ENCODE measurements around the gene IMPA2. TPM values are rescaled to one million over a fixed set of nuclear protein-coding genes. Genes with fewer than 3 reads are reported as not detected.

The IMPA2 gene
- polyA plus RNA-seq (2011; rRNA removed): 12.8 and 15.3 TPM in 2 replicates
- 10.9 and 13.4 TPM in 2 replicates for polyA minus RNA-seq (2011; rRNA and poly(A)+ RNA removed)

- no peak for DNase-seq (ENCODE audit: low read depth, low spot score)
- POLR2A ChIA-PET: interaction anchor here (0.6 to 3.7 kb wide), 14 partner anchors 9 to 308 kb away, joined by 3 to 23 read pairs (median 7); no protein-coding TSS in a partner anchor
Measured at GRCh38 chr18:11981192-11981542, at the start of gene IMPA2. Gene IMPA2 (plus strand): TSS chr18:11981507. CDS start chr18:11981670, 163 bp downstream.

GRCh38 chr18:11932393-11932792, 48.9 kb upstream of the IMPA2 start:
- DNase-seq (ENCODE audit: low read depth, low spot score): no peak
- POLR2A ChIA-PET: no interaction called here
- Histone ChIP-seq H3K9me3 (ENCODE audit: control insufficient read depth, insufficient read depth, low read length) (no peaks in the 10 kb centered on the region), H3K27ac (ENCODE audit: low read depth, low read length) (no peak overlapping the region), H3K4me3 (ENCODE audit: low read depth, low read length) (no peak overlapping the region), H3K27me3 (ENCODE audit: control insufficient read depth, insufficient read depth, low read length) (peaks cover 3% of the 10 kb centered on the region)
- TF ChIP-seq CTCF (IDR thresholded peaks at IDR 0.05; ENCODE audit: low read depth, low read length): no peak
- CTCF ChIA-PET: interaction anchor here (1.7 to 1.9 kb wide), 3 partner anchors 63 to 200 kb away, joined by 7 to 10 read pairs (median 9); no protein-coding TSS in a partner anchor

More at GRCh38 chr18:11981192-11981542, at the start of gene IMPA2:
- Histone ChIP-seq H3K27me3 (ENCODE audit: control insufficient read depth, insufficient read depth, low read length) (no peaks in the 10 kb centered on the region), H3K27ac (ENCODE audit: low read depth, low read length) (peak within 1 kb of the TSS; percentile 87), H3K4me3 (ENCODE audit: low read depth, low read length) (peak within 1 kb of the TSS; percentile 68), H3K9me3 (ENCODE audit: control insufficient read depth, insufficient read depth, low read length) (no peaks in the 10 kb centered on the region)
- CTCF ChIA-PET: interaction anchor here (0.6 to 4.6 kb wide), 10 partner anchors 14 to 841 kb away, joined by 3 to 56 read pairs (median 6); no protein-coding TSS in a partner anchor
- no peak for TF ChIP-seq CTCF (IDR thresholded peaks at IDR 0.05; ENCODE audit: low read depth, low read length)

- peak; percentile 83 for TF ChIP-seq CTCF (IDR thresholded peaks at IDR 0.05; ENCODE audit: low read depth, low read length)
- no peaks in the 10 kb centered on the region for H3K9me3 ChIP-seq (ENCODE audit: control insufficient read depth, insufficient read depth, low read length)
- POLR2A ChIA-PET: interaction anchor here (0.6 to 1.6 kb wide), 4 partner anchors 24 to 86 kb away, joined by 3 to 6 read pairs (median 4); partner anchors contain the start of gene IMPA2
- CTCF ChIA-PET: interaction anchor here (0.5 to 10.6 kb wide), 59 partner anchors 8 to 334 kb away, joined by 3 to 342 read pairs (median 5); partner anchors contain the start of gene IMPA2
- no peaks in the 10 kb centered on the region for H3K27me3 ChIP-seq (ENCODE audit: control insufficient read depth, insufficient read depth, low read length)
- no peak for DNase-seq (ENCODE audit: low read depth, low spot score)
- H3K27ac ChIP-seq (ENCODE audit: low read depth, low read length): no peak overlapping the region
- no peak overlapping the region for H3K4me3 ChIP-seq (ENCODE audit: low read depth, low read length)
Measured at GRCh38 chr18:11937874-11938478, 43.3 kb upstream of the IMPA2 start.

- TF ChIP-seq CTCF (IDR thresholded peaks at IDR 0.05; ENCODE audit: low read depth, low read length): no peak
- no peak for DNase-seq (ENCODE audit: low read depth, low spot score)
- no peak overlapping the region for H3K4me3 ChIP-seq (ENCODE audit: low read depth, low read length)
- ChIA-PET CTCF (interaction anchor here (0.6 to 10.6 kb wide), 5 partner anchors 23 to 120 kb away, joined by 3 to 342 read pairs (median 3); no protein-coding TSS in a partner anchor), POLR2A (no interaction called here)
- no peak overlapping the region for H3K27ac ChIP-seq (ENCODE audit: low read depth, low read length)
- H3K27me3 ChIP-seq (ENCODE audit: control insufficient read depth, insufficient read depth, low read length): no peaks in the 10 kb centered on the region
- H3K9me3 ChIP-seq (ENCODE audit: control insufficient read depth, insufficient read depth, low read length): no peaks in the 10 kb centered on the region; the same call in 1 of the 2 replicates
Measured at GRCh38 chr18:11940956-11941355, 40.4 kb upstream of the IMPA2 start.

GRCh38 chr18:11943551-11943950, 37.8 kb upstream of the IMPA2 start:
- CTCF ChIA-PET: interaction anchor here (0.8 to 10.6 kb wide), 3 partner anchors 38 to 95 kb away, joined by 4 to 342 read pairs (median 5); partner anchors contain the start of gene IMPA2
- DNase-seq (ENCODE audit: low read depth, low spot score): no peak
- H3K27me3 ChIP-seq (ENCODE audit: control insufficient read depth, insufficient read depth, low read length): no peaks in the 10 kb centered on the region
- no peaks in the 10 kb centered on the region; the same call in 1 of the 2 replicates for H3K9me3 ChIP-seq (ENCODE audit: control insufficient read depth, insufficient read depth, low read length)
- TF ChIP-seq CTCF (IDR thresholded peaks at IDR 0.05; ENCODE audit: low read depth, low read length): no peak
- POLR2A ChIA-PET: no interaction called here
- no peak overlapping the region for H3K4me3 ChIP-seq (ENCODE audit: low read depth, low read length)
- H3K27ac ChIP-seq (ENCODE audit: low read depth, low read length): no peak overlapping the region

Data from AG04450 (cell line).